Activated CD8-positive, alpha-beta memory T cell treated with anti-CD3 and anti-CD28 coated beads, Interleukin-2, amount 50 U/mL, for 1 hour (primary cell): ENCODE results near the gene SNX6.
"Not testable (repeated sequence)": the region's sequence is repeated elsewhere in the genome, so short reads cannot be mapped to it uniquely, and the experiment has no call there.

Experiments used
- DNase-seq: peaks from one replicate; pipeline ENCODE4 v3.0.0-alpha.2; 2020; ENCODE audit errors: extremely low read depth

Gene SNX6

DNA sequence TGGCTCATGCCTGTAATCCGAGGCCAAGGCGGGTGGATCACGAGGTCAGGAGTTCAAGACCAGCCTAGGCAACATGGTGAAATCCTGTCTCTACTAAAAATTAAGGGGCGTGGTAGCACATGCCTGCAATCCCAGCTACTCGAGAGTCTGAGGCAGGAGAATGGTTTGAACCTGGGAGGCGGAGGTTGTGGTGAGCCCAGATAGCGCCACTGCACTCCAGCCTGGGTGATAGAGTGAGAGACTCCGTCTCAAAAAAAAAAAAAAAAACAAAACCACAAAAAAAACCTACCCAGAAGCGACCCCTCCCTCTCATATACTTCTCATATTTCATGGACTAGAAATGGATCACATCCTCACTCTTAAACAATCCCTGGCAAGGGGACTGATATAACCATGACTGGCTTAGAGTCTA lies 4.4 kb upstream of the SNX6 start:
- not testable (repeated sequence) for DNase-seq

GRCh38 chr14:34633742-34634141 lies 3.8 kb upstream of the SNX6 start:
- DNase-seq: no peak

- DNase-seq: no peak
These were observed 2.5 kb upstream of the SNX6 start for GRCh38 chr14:34632411-34632978.

DNA sequence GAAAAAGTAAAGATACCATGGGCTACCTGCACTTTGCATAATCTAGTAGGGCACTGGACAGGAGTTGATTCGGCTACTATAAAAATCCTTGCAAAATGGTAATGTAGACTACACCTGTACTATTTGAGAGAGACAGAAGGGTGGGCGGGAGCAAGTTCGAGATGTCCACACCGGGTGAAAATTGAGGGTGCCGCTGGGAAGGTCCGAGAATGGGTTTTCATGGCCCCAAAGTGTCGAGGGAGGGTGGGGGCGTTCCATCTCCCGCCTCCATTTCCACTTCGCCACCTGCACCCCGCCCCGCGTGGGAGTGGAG lies 648 bp downstream of the SNX6 start:
- no peak for DNase-seq

GRCh38 chr14:34628681-34629135 lies 1.2 kb downstream of the SNX6 start:
- no peak for DNase-seq

- no peak for DNase-seq
These were observed 6.4 kb downstream of the SNX6 start for GRCh38 chr14:34623506-34623905.

DNA sequence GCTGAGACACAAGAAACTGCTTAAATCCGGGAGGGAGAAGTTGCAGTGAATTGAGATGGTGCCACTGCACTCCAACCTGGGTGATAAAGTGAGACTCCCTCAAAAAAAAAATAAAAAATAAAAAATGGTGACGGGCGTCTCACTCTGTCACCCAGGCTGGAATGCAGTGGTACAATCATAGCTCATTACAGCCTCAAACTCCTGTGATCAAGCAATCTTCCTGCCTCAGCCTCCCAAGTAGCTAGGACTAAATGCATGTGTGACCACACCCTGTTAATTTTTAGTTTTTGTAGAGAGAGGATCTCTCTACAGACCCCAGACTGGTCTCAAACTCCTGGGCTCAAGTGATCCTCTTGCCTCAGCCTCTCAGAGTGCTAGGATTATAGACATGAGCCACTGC lies 9.1 kb downstream of the SNX6 start:
- no peak for DNase-seq

- DNase-seq: no peak
These were observed 9.8 kb downstream of the SNX6 start for GRCh38 chr14:34620115-34620514.

- no peak for DNase-seq
These were observed 10.5 kb downstream of the SNX6 start for GRCh38 chr14:34619471-34619870.

DNA sequence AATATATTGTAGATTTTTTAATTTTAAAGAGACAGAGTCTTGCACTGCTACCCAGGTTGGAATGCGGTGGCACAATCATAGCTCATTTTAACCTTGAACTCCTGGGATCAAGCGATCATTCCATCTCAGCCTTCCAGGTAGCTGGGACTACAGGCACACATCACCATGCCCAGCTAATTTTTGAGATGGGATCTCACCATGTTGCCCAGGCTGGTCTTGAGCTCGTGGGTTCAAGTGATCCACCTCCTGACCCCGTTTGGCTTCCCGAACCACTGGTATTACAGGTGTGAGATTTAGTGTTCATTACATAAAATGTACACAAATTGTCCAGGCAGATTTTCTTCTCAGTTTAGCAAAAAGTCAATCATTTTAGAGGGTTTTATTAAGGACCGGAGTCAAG lies 13.6 kb downstream of the SNX6 start:
- no peak for DNase-seq

DNA sequence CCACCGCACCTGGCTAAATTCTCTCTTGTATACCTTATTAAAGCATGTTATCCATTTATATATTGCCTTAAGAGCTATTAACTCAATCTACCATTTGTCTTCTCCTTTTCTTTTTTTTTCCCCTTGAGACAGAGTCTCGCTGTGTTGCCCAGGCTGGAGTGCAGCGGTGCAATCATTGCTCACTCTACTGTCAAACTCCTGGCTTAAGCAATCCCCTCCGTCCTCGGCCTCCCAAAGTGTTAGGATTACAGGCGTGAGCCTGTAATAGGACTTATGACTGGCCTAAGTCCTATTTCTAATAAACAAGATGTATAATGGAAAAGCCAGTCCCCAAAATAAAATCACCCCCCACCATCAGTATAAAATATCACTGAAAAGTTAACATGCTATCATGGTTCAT lies 14.4 kb downstream of the SNX6 start:
- DNase-seq: no peak

DNA sequence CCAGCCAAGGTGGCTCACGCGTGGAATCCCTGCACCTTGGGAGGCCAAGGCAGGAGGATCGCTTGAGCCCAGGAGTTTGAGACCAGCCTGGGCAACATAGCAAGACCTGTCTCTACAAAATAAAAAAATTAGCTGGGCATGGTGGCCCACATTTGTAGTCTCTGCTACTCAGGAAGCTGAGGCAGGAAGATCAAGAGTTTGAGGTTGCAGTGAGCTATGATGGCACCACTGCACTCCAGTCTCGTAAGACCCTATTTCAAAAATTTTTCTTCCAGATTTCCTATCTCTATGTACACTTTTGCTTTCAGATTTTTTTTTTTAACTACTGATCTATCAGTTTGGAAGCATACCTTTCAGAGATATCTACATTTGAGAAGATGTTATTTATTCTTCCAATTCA lies 15.3 kb downstream of the SNX6 start:
- no peak for DNase-seq

DNA sequence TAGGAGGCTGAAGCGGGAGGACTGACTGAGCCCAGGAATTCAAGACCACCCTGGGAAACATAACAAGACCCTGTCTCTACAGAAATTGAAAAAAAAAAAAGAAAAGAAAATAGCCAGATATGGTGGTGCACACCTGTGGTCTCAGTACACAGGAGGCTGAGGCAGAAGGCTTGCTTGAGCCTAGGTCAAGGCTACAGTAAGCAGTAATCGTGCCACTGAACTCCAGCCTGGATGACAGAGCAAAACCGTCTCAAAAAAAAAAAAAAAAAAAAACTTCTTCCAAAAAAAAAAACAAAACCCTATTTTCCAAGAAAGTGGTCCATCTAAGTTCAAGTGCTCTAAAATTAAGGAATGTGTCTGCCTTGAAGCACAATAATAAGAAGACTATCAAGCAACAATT lies 19.8 kb downstream of the SNX6 start:
- DNase-seq: no peak

DNA sequence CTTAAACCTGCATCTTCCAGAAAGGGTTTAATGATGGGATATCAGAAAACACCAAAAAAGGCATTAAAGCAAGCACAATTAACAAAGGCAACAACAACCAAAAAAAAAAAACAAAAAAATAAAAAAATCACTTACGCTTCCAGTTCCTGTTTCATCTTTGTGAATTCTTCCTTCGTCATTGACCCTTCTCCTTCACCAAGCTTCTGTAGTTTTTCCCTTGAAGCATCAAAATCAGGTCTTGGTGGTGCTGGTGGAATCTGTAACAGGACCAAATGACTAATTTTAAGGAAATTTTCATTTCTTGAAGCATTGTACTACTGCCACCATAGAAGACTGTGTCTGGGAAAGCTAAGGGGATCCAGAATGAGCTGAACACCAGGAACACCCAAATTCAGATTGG lies 24.5 kb downstream of the SNX6 start:
- DNase-seq: no peak

- DNase-seq: no peak
These were observed 25.0 kb downstream of the SNX6 start for GRCh38 chr14:34604995-34605394.

- DNase-seq: no peak
These were observed 33.1 kb downstream of the SNX6 start for GRCh38 chr14:34596891-34597290.

GRCh38 chr14:34593740-34594375 lies 36.1 kb downstream of the SNX6 start:
- DNase-seq: no peak

DNA sequence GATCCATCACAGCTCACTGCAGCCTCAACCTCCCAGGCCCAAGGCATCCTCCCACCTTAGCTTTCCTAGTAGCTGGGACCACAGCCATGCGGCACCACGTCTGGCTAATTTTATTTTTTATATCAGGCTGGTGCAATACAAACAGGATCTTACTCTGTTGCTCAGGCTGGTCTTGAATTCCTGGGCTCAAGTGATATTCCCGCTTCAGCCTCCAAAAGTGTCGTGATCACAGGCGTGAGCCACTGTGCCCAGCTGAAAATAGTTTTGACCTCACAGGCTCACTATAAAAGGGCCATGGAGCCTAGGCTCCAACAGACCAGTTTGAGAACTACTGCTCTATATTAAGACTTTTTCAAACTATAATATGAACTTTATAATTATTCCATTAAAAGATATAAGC lies 37.3 kb downstream of the SNX6 start:
- no peak for DNase-seq

DNA sequence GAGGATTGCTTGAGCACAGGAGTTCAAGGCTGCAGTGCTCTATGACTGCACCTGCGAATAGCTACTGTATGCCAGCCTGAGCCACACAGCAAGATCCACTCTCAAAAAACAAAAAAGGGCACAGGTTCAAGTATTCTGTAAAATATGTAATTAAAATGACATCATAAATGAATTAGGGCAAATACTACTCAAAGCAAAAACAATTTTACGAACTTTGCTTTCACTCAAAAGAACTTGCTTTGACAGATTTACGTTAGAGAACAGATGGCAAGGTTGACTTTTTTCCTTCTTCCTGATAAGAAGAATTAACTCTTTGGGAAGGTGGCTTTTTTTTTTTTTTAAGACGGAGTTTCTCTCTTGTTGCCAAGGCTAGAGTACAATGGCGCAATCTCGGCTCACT lies 46.4 kb downstream of the SNX6 start:
- no peak for DNase-seq

DNA sequence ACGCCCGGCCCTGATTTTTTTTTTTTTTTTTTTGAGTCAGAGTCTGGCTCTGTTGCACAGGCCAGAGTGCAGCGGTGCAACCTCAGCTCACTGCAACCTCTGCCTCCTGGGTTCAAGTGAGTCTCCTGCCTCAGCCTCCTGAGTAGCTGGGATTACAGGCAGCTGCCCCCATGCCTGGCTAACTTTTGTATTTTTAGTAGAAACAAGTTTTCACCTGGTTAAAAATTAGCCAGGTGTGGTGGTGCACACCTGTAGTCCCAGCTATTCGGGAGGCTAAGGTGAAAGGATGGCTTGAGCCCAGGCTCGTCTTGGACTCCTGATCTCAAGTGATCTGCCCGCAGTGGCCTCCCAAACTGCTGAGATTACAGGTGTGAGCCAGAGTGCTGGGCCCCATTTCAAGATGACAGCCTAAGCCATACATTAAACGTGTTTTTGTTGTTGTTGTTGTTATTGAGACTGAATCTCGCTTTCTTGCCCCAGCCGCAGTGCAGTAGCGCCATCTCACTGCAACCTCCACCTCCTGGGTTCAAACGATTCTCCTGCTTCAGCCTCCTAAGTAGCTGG lies 47.7 kb downstream of the SNX6 start:
- no peak for DNase-seq

DNA sequence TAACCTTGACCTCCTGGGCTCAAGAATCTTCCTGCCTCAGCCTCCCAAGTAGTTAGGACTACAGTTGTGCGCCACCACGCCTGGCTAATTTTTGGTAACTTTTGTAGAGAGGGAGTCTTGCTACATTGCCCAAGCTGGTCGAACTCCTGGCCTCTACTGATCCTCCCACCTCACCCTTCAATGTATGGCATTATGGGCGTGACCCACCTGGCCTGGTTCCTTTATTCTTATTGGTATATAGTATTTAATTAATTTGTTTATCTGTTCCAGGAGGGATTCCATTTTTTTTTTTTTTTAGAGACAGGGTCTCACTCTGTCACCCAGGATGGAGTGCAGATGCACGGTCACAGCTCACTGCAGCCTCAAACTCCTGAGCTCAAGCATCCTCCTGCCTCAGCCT lies 49.6 kb downstream of the SNX6 start:
- DNase-seq: no peak

GRCh38 chr14:34571771-34572170 lies 58.2 kb downstream of the SNX6 start:
- no peak for DNase-seq

GRCh38 chr14:34569750-34570149 lies 60.2 kb downstream of the SNX6 start:
- DNase-seq: no peak

GRCh38 chr14:34568803-34569202 lies 61.1 kb downstream of the SNX6 start:
- no peak for DNase-seq
